Glutamatergic neuron (in vitro differentiated cells): ENCODE data around the gene CUL2. TPM values are rescaled to one million over a fixed set of nuclear protein-coding genes. Genes with fewer than 3 reads are reported as not detected.

Experiments
- DNase-seq: peaks from one replicate; pipeline ENCODE4 v3.0.0; 2022
- H3K27ac Mint-ChIP-seq: one replicate; pipeline ENCODE4 v1.8.0; 2020; ENCODE audit warnings: mild to moderate bottlenecking, mixed read lengths, inconsistent platforms; ENCODE audit not compliant: unreplicated experiment
- H3K27me3 Mint-ChIP-seq: one replicate; pipeline ENCODE4 v1.8.0; 2020; ENCODE audit warnings: mild to moderate bottlenecking, moderate library complexity, mixed read lengths, inconsistent platforms; ENCODE audit not compliant: unreplicated experiment
- H3K36me3 Mint-ChIP-seq: one replicate; pipeline ENCODE4 v1.8.0; 2020; ENCODE audit warnings: mild to moderate bottlenecking, mixed read lengths, inconsistent platforms; ENCODE audit not compliant: unreplicated experiment
- H3K4me1 Mint-ChIP-seq: one replicate; pipeline ENCODE4 v1.8.0; 2020; ENCODE audit warnings: mild to moderate bottlenecking, low read depth, mixed read lengths, inconsistent platforms; ENCODE audit not compliant: unreplicated experiment
- H3K4me3 Mint-ChIP-seq: one replicate; pipeline ENCODE4 v1.8.0; 2020; ENCODE audit warnings: mild to moderate bottlenecking, mixed read lengths, inconsistent platforms; ENCODE audit not compliant: unreplicated experiment
- H3K9me3 Mint-ChIP-seq: one replicate; pipeline ENCODE4 v1.8.0; 2020; ENCODE audit warnings: mild to moderate bottlenecking, moderate library complexity, mixed read lengths, inconsistent platforms; ENCODE audit not compliant: unreplicated experiment
- total RNA-seq: library from RNA; stranded (reverse); fragmentation: NEBNext Ultra II Directional; extraction: Animal tissue kit (Norgen Biotek cat#: 25700); gene quantifications from one replicate; pipeline ENCODE4 v1.2.1, GENCODE V29; 2021; ENCODE audit not compliant: unreplicated experiment
- TF ChIP-seq, protein P1 (sequence below): fragments of 200-600 bp; sonication (generic); IDR thresholded peaks from one replicate; pipeline ENCODE4 v1.5.0; 2021; ENCODE audit not compliant: partially characterized antibody, unreplicated experiment

CUL2 gene
- total RNA-seq, 1 donor from 2014 or later, result 45.5 TPM

DNA sequence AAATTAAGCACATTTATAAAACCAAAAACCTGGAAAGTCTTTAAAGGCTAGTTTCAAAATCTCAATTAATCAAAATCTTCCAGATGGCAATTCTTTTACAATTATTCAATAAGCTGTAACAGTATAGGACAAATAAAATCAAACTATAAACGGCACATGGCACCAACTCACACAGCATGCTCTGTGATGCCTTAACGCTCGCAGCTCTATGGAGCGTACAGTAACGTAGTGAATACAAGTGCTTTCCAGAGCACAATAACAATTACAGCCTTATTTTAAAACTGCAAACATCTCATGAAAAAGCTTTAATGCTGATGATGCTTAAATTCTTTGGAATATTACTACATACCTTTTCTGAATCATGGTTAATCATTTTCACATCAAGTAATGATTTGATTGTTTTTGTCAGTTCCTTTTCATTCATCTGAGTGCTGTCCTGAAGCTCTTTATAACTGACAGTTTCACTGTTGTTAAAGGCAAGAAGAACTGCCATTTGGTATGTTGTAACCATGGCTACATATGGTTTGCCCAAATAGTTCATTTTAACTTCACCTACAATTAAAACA is 74.2 kb downstream of the CUL2 start:
- TF ChIP-seq, protein P1, sequence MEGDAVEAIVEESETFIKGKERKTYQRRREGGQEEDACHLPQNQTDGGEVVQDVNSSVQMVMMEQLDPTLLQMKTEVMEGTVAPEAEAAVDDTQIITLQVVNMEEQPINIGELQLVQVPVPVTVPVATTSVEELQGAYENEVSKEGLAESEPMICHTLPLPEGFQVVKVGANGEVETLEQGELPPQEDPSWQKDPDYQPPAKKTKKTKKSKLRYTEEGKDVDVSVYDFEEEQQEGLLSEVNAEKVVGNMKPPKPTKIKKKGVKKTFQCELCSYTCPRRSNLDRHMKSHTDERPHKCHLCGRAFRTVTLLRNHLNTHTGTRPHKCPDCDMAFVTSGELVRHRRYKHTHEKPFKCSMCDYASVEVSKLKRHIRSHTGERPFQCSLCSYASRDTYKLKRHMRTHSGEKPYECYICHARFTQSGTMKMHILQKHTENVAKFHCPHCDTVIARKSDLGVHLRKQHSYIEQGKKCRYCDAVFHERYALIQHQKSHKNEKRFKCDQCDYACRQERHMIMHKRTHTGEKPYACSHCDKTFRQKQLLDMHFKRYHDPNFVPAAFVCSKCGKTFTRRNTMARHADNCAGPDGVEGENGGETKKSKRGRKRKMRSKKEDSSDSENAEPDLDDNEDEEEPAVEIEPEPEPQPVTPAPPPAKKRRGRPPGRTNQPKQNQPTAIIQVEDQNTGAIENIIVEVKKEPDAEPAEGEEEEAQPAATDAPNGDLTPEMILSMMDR, result no peak
- no peaks in the 10 kb centered on the region for H3K36me3 Mint-ChIP-seq
- H3K4me1 Mint-ChIP-seq, result no peaks in the 10 kb centered on the region
- no peaks in the 10 kb centered on the region for H3K9me3 Mint-ChIP-seq
- no peak overlapping the region for H3K4me3 Mint-ChIP-seq
- no peak overlapping the region for H3K27ac Mint-ChIP-seq
- H3K27me3 Mint-ChIP-seq, result no peaks in the 10 kb centered on the region
- no peak for DNase-seq

DNA sequence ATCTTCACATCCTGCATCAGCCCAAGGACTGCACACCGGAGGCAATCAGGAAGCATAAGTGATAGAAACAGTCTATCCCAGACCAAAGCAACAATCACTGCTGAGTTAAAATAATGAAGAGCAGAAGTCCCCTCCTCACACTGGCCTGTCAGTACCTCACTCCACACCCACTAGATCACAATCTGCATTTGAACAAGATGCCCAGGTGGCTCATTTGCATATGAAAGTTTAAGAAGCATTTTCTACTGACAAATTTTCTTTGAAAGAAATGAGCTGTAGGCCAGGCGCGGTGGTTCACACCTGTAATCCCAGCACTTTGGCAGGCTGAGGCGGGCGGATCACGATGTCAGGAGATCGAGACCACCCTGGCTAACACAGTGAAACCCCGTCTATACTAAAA is 77.4 kb downstream of the CUL2 start:
- no peak overlapping the region for H3K27ac Mint-ChIP-seq
- H3K4me1 Mint-ChIP-seq, result no peaks in the 10 kb centered on the region
- no peaks in the 10 kb centered on the region for H3K36me3 Mint-ChIP-seq
- H3K27me3 Mint-ChIP-seq, result no peaks in the 10 kb centered on the region
- H3K4me3 Mint-ChIP-seq, result no peak overlapping the region
- TF ChIP-seq, protein P1, result no peak
- no peak for DNase-seq
- H3K9me3 Mint-ChIP-seq, result no peaks in the 10 kb centered on the region

DNA sequence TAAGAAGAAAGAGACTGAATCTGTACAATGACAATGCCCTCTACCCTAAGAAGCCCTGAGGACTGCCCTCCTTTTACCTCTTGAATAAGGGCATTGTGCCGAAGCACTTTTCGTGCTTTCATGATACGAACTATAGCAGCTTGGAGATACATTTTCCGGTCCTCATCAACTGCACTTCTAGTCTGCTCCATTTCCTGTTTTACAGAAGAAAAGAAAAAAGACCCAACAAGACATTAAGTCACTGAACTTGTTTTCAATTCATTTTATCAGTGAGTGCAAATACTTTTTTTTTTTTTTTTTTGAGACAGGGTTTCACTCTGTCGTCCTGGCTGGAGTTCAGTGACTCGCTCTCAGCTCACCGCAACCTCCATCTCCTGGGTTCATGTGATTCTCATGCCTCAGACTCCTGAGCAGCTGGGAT is 78.4 kb downstream of the CUL2 start:
- H3K4me3 Mint-ChIP-seq, result no peak overlapping the region
- H3K27ac Mint-ChIP-seq, result no peak overlapping the region
- no peaks in the 10 kb centered on the region for H3K27me3 Mint-ChIP-seq
- DNase-seq, result no peak
- H3K9me3 Mint-ChIP-seq, result no peaks in the 10 kb centered on the region
- H3K36me3 Mint-ChIP-seq, result no peaks in the 10 kb centered on the region
- H3K4me1 Mint-ChIP-seq, result no peaks in the 10 kb centered on the region
- TF ChIP-seq, protein P1, result no peak

DNA sequence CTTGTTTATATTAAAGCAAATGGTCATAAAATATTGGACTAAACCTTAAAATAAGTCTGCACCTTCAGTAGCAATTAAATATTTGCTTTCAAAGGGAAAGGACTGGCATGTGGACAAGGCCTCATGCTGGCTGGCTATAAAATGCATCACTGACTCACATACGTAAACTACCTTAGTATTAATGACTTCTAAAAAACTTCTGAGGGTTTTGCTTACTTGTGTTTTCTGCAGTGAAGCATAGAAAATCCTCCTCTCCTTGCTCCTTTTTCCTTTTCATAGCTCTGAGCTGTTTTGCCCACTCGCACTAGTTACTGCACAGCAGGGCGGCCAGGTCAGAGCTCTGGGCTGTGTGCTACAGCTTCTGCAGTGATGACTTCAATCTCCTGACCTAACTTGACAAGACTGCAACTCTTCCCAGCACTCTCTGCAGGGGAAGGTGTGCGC is 82.3 kb downstream of the CUL2 start:
- Mint-ChIP-seq H3K27ac (no peak overlapping the region), H3K4me3 (no peak overlapping the region), H3K27me3 (peaks cover 2% of the 10 kb centered on the region), H3K36me3 (no peaks in the 10 kb centered on the region), H3K4me1 (no peaks in the 10 kb centered on the region), H3K9me3 (no peaks in the 10 kb centered on the region)
- TF ChIP-seq, protein P1, result no peak
- no peak for DNase-seq

DNA sequence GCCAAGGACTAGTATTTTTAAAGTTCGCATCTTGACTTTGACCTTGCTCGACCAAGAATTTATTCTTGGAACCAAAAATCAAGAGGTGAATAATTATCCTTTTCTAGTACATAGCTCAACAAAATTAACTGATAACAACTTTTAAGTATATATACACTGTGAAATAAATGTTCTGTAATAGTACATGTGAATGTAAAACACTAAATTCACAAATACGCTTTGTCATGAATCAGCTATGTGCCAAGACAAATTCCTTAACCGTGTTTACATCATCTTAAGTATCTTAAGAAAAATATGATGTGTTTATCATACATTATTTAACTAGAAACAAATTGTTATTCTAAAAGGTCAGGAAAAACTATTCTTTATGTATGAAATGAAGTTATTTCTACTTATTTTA is 83.3 kb downstream of the CUL2 start:
- H3K9me3 Mint-ChIP-seq, result no peaks in the 10 kb centered on the region

More for the DNA sequence above, 83.3 kb downstream of the CUL2 start:
- H3K36me3 Mint-ChIP-seq, result no peaks in the 10 kb centered on the region
- H3K4me3 Mint-ChIP-seq, result no peak overlapping the region
- H3K4me1 Mint-ChIP-seq, result no peaks in the 10 kb centered on the region
- DNase-seq, result no peak
- no peak overlapping the region for H3K27ac Mint-ChIP-seq
- peaks cover 2% of the 10 kb centered on the region for H3K27me3 Mint-ChIP-seq
- TF ChIP-seq, protein P1, result no peak
